SKM-1 (cell line): ENCODE results near the gene NCAM1.

Experiments
- DNase-seq: peaks from one replicate; lab custom pipeline; 2025; ENCODE audit not compliant: unreplicated experiment; lab: John Stamatoyannopoulos, UW

NCAM1 gene

GRCh38 chr11:113272927-113273615 lies 311.9 kb downstream of the NCAM1 start:
- no peak for DNase-seq

GRCh38 chr11:113273720-113274119 lies 312.5 kb downstream of the NCAM1 start:
- DNase-seq: no peak

GRCh38 chr11:113274713-113275582 lies 313.7 kb downstream of the NCAM1 start:
- no peak for DNase-seq

- no peak for DNase-seq
These were observed 314.4 kb downstream of the NCAM1 start for GRCh38 chr11:113275602-113276001.

- DNase-seq: no peak
These were observed 315.2 kb downstream of the NCAM1 start for GRCh38 chr11:113276466-113276865.

- no peak for DNase-seq
These were observed 316.7 kb downstream of the NCAM1 start for GRCh38 chr11:113277907-113278306.

GRCh38 chr11:113278481-113278880 lies 317.3 kb downstream of the NCAM1 start:
- DNase-seq: no peak

GRCh38 chr11:113278925-113279324 lies 317.7 kb downstream of the NCAM1 start:
- no peak for DNase-seq

- DNase-seq: no peak
These were observed 318.4 kb downstream of the NCAM1 start for GRCh38 chr11:113279591-113279990.

GRCh38 chr11:113281052-113281725 lies 320.0 kb downstream of the NCAM1 start:
- DNase-seq: no peak

- no peak for DNase-seq
These were observed 321.7 kb downstream of the NCAM1 start for GRCh38 chr11:113282898-113283437.

GRCh38 chr11:113283881-113284280 lies 322.7 kb downstream of the NCAM1 start:
- DNase-seq: no peak

- DNase-seq: no peak
These were observed 324.8 kb downstream of the NCAM1 start for GRCh38 chr11:113286009-113286408.

GRCh38 chr11:113286509-113287497 lies 325.6 kb downstream of the NCAM1 start:
- DNase-seq: no peak

GRCh38 chr11:113287801-113288200 lies 326.6 kb downstream of the NCAM1 start:
- DNase-seq: no peak

- no peak for DNase-seq
These were observed 327.2 kb downstream of the NCAM1 start for GRCh38 chr11:113288286-113288863.

GRCh38 chr11:113289431-113290187 lies 328.4 kb downstream of the NCAM1 start:
- DNase-seq: no peak

GRCh38 chr11:113293936-113294335 lies 332.7 kb downstream of the NCAM1 start:
- no peak for DNase-seq

- no peak for DNase-seq
These were observed 334.8 kb downstream of the NCAM1 start for GRCh38 chr11:113295993-113296392.
